Measurements from ENCODE around the gene C8G. TPM values are rescaled to one million over a fixed set of nuclear protein-coding genes. Genes with fewer than 3 reads are reported as not detected.
A peak's percentile ranks its signal among the peaks of the same experiment; 100 is the strongest.

C8G gene
- total and polyA plus RNA-seq, 2 donors (not counting 1 experiment from before 2014, with no cell fraction given), result 1.7 to 2.8 TPM

DNA sequence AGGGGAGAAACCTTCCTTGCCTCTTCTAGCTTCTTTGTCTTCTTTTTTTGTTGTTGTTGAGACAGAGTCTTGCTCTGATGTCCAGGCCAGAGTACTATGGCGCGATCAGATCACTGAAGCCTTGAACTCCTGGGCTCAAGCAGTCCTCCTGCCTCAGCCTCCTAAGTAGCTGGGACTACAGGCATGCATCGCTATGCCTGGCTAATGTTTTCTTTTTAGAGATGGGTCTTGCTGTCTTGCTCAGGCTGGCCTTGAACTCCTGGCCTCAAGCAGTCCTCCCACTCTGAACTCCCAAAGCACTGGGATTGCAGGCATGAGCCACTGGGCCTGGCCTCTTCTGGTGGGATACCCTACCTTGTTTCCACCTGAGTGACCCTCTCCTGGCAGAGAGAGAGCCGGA is 43.8 kb downstream of the C8G start:
- ChIA-PET POLR2A (interaction anchor here (0.6 kb wide), 1 partner anchor 251 kb away, joined by 7 read pairs; no protein-coding TSS in a partner anchor), CTCF (interaction anchor here (2.4 kb wide), 1 partner anchor 46 kb away, joined by 12 read pairs; no protein-coding TSS in a partner anchor)
- peaks cover 0 to 6% of the 10 kb centered on the region in 2 experiments for H3K36me3 ChIP-seq (replicated peaks in 1 of 2; ENCODE audit: control extremely low read depth in 1 of 2, control insufficient read depth in 1 of 2, extremely low read depth in 1 of 2, insufficient read depth in 2 of 2, low read length in 1 of 2)
- peaks cover 0 to 30% (median 11%) of the 10 kb centered on the region in 4 experiments for H3K27me3 ChIP-seq (replicated peaks in 1 of 4; ENCODE audit: control extremely low read depth in 1 of 4, control insufficient read depth in 3 of 4, insufficient read depth in 4 of 4, low read length in 3 of 4)
- no peak overlapping the region for H3K4me2 ChIP-seq (replicated peaks; ENCODE audit: low read depth, low read length, poor library complexity, severe bottlenecking)
- H3K9me3 Mint-ChIP-seq (ENCODE audit: insufficient read depth), result no peaks in the 10 kb centered on the region
- H4K20me1 ChIP-seq (ENCODE audit: control insufficient read depth, insufficient read depth, low read length, poor library complexity, severe bottlenecking), result peaks cover 11% of the 10 kb centered on the region
- no peak overlapping the region for H2AFZ ChIP-seq (ENCODE audit: insufficient read depth, low read depth, low read length, poor library complexity, severe bottlenecking)
- TF ChIP-seq, protein P1, sequence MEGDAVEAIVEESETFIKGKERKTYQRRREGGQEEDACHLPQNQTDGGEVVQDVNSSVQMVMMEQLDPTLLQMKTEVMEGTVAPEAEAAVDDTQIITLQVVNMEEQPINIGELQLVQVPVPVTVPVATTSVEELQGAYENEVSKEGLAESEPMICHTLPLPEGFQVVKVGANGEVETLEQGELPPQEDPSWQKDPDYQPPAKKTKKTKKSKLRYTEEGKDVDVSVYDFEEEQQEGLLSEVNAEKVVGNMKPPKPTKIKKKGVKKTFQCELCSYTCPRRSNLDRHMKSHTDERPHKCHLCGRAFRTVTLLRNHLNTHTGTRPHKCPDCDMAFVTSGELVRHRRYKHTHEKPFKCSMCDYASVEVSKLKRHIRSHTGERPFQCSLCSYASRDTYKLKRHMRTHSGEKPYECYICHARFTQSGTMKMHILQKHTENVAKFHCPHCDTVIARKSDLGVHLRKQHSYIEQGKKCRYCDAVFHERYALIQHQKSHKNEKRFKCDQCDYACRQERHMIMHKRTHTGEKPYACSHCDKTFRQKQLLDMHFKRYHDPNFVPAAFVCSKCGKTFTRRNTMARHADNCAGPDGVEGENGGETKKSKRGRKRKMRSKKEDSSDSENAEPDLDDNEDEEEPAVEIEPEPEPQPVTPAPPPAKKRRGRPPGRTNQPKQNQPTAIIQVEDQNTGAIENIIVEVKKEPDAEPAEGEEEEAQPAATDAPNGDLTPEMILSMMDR (IDR thresholded peaks at IDR 0.05), result no peak
- no peak for TF ChIP-seq EZH2 (IDR thresholded peaks at IDR 0.05; ENCODE audit: borderline replicate concordance, insufficient read depth, low read depth, low read length, poor library complexity, severe bottlenecking)
- no peak overlapping the region for H3K4me3 ChIP-seq (ENCODE audit: control extremely low read depth in 1 of 5, extremely low read depth in 1 of 5, insufficient read depth in 1 of 5, low read depth in 2 of 5, low read length in 4 of 5)
- H3K4me1 ChIP-seq (ENCODE audit: control insufficient read depth in 2 of 2, insufficient read depth in 2 of 2, low read length in 2 of 2), result peaks cover 24 to 28% of the 10 kb centered on the region in 2 donors
- H3K27ac ChIP-seq (ENCODE audit: low read length in 2 of 2), result no peak overlapping the region
- H3K4me1 Mint-ChIP-seq, result peaks cover 20% of the 10 kb centered on the region
- no peak overlapping the region for H3K4me3 Mint-ChIP-seq
- no peak overlapping the region for H3K9ac ChIP-seq (ENCODE audit: low read length)
- peaks cover 16% of the 10 kb centered on the region for H3K27me3 Mint-ChIP-seq
- H3K79me2 ChIP-seq (ENCODE audit: control insufficient read depth, insufficient read depth, low read length), result peaks cover 6% of the 10 kb centered on the region
- DNase-seq (no peak), ATAC-seq (ENCODE audit: low read depth) (no peak)
- H3K27ac Mint-ChIP-seq, result no peak overlapping the region
- intact Hi-C loops (cut with micrococcal nuclease), result no loop called here
- H3K9me3 ChIP-seq (ENCODE audit: control extremely low read depth in 1 of 3, control insufficient read depth in 2 of 3, insufficient read depth in 1 of 3, low read length in 2 of 3), result peaks cover 0 to 3% (median 0%) of the 10 kb centered on the region in 3 donors
- 88% methylated on average over 3 of the region's 4 CpGs for WGBS (ENCODE audit: insufficient coverage)

DNA sequence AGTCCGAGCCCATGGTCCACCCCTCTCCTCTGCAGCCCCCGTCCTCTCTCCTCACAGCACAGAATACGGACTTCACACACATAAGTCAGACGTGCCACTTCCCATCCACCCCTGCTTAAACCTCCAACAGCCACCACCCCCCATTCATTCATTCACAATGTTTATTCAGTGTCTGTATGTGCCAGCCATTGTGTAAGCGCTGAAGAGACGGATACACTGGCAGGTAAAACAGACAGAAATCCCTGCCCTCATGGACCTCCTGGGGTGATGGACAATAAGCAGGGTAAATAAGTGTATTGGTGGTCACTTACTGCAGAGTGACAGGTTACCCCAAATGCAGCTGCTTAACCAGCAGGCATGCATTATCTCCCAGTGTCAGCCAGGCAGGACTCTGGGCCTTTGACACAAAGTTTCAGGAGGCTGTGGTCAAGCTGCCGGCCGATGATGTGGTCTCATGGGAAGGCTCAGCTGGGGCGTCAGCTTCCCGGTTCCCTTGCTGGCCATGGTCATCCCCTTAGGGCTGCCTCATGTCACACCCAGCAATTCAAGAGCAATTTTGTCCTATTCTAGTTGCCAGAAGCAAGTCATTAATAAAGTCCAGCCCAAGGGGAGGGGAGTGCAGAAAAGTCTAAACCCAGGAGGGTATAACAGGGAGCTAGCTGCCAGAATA is 45.3 kb downstream of the C8G start:
- Mint-ChIP-seq H3K27ac (peak overlapping the region; percentile 78), H3K27me3 (peaks cover 13% of the 10 kb centered on the region), H3K4me1 (peaks cover 19% of the 10 kb centered on the region), H3K4me3 (peak overlapping the region; percentile 86), H3K9me3 (ENCODE audit: insufficient read depth) (no peaks in the 10 kb centered on the region)
- H3K9ac ChIP-seq (ENCODE audit: low read length), result no peak overlapping the region
- H3K36me3 ChIP-seq (replicated peaks in 1 of 2; ENCODE audit: control extremely low read depth in 1 of 2, control insufficient read depth in 1 of 2, extremely low read depth in 1 of 2, insufficient read depth in 2 of 2, low read length in 1 of 2), result peaks cover 0 to 6% of the 10 kb centered on the region in 2 experiments
- no peak overlapping the region for H3K4me3 ChIP-seq (ENCODE audit: control extremely low read depth in 1 of 5, extremely low read depth in 1 of 5, insufficient read depth in 1 of 5, low read depth in 2 of 5, low read length in 4 of 5)
- WGBS (ENCODE audit: insufficient coverage), result 90% methylated on average over 10 of the region's 10 CpGs
- H2AFZ ChIP-seq (ENCODE audit: insufficient read depth, low read depth, low read length, poor library complexity, severe bottlenecking), result no peak overlapping the region
- intact Hi-C loops (cut with micrococcal nuclease), result loop anchor here (5.0 kb wide), 1 partner anchor 508 kb away; the partner anchor contains the start of gene SEC16A
- DNase-seq, result no peak
- peaks cover 10% of the 10 kb centered on the region for H3K79me2 ChIP-seq (ENCODE audit: control insufficient read depth, insufficient read depth, low read length)
- H4K20me1 ChIP-seq (ENCODE audit: control insufficient read depth, insufficient read depth, low read length, poor library complexity, severe bottlenecking), result peaks cover 17% of the 10 kb centered on the region
- peaks cover 0 to 15% (median under 1%) of the 10 kb centered on the region in 4 experiments for H3K27me3 ChIP-seq (replicated peaks in 1 of 4; ENCODE audit: control extremely low read depth in 1 of 4, control insufficient read depth in 3 of 4, insufficient read depth in 4 of 4, low read length in 3 of 4)
- ChIA-PET POLR2A (no interaction called here), CTCF (interaction anchor here (2.1 to 2.3 kb wide), 2 partner anchors 11 to 35 kb away, joined by 6 to 9 read pairs; no protein-coding TSS in a partner anchor)
- H3K9me3 ChIP-seq (ENCODE audit: control extremely low read depth in 1 of 3, control insufficient read depth in 2 of 3, insufficient read depth in 1 of 3, low read length in 2 of 3), result peaks cover 0 to 6% (median 0%) of the 10 kb centered on the region in 3 donors
- H3K27ac ChIP-seq (ENCODE audit: low read length in 2 of 2), result no peak overlapping the region
- no peak for ATAC-seq (ENCODE audit: low read depth)
- H3K4me2 ChIP-seq (replicated peaks; ENCODE audit: low read depth, low read length, poor library complexity, severe bottlenecking), result no peak overlapping the region
- peaks cover 15 to 23% of the 10 kb centered on the region in 2 donors for H3K4me1 ChIP-seq (ENCODE audit: control insufficient read depth in 2 of 2, insufficient read depth in 2 of 2, low read length in 2 of 2)
- TF ChIP-seq, protein P1 (IDR thresholded peaks at IDR 0.05), result no peak
- no peak for TF ChIP-seq EZH2 (IDR thresholded peaks at IDR 0.05; ENCODE audit: borderline replicate concordance, insufficient read depth, low read depth, low read length, poor library complexity, severe bottlenecking)

Measured in B cell (primary cell).